GM18498 (cell line): ENCODE data around the gene KIF6.

Source experiments
- ATAC-seq: cut with Tn5 transposase; IDR thresholded peaks from one replicate; pipeline ENCODE4 v1.9.1; 2021; ENCODE audit warnings: mild to moderate bottlenecking, moderate library complexity; ENCODE audit not compliant: unreplicated experiment

The KIF6 gene

DNA sequence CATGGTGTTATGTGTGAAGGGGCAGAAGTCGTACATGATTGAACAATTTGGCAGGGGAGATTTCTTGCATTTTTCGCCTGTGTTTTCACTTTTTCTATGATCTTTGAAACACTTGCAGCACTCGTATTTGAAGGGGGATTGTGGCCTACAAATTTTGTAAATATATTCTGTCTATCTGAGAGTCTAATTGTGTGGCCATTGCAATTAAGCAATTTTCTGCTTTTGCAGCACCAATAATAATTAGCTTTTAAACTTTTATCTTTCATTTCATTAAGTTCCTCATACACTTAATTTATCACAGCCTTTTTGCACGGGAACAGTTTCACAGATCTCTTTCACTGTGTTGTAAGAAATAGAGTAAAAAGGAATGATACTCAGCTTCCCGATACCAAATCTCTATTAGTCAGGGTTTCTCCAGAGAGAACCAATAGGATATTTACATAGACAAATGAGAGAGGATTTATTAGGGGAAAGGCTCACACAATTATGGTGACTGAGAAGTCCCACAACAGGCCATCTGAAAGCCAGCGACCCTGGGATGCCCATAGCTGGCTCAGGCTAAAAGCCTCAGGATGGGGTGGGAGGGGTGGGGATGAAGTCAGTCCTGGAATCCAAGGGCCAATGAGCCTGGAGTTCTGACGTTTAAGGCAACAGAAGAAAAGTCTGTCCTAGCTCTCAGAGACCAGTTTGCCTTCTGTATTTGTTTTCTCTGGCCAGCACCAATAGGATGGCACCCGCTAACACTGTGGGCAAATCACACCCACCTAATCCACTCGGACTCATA lies 58.3 kb downstream of the KIF6 start:
- ATAC-seq = no peak

DNA sequence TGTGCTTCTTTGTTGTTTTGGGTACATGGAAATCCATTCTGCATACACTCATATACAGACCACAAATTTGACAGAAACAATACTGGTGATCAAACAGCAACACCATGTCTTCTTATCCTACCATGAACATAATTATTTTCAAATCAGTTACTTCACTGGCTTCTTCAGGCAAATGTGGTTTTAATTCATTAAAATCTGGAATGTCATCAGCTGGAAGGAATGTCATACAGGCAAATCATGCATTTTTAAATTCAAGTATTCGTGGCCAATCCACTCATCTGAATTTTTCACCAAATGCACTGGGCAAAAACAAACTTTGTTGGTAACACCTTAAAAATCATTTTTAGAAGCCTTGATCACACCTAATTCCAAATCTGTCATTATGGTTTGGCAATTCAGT lies 59.3 kb downstream of the KIF6 start:
- ATAC-seq = no peak

DNA sequence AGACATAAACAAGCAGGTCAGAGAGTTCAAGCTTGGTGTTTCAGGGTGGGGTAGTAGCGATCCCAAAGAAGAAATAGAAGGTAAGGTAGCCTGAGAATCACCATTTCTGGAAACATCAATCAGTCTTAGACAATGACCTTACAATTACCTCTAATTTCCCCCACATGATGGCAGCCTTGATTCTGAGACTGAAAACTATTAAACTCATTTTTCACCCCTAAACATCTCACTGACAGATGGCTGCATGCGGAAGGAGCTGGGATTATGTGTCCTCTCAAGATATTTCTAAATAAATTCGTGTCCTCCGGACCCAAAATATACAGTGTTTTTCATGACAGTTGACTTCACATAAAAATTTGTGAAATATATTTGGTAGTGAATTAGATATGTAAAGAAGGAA lies 61.0 kb downstream of the KIF6 start:
- no peak for ATAC-seq

DNA sequence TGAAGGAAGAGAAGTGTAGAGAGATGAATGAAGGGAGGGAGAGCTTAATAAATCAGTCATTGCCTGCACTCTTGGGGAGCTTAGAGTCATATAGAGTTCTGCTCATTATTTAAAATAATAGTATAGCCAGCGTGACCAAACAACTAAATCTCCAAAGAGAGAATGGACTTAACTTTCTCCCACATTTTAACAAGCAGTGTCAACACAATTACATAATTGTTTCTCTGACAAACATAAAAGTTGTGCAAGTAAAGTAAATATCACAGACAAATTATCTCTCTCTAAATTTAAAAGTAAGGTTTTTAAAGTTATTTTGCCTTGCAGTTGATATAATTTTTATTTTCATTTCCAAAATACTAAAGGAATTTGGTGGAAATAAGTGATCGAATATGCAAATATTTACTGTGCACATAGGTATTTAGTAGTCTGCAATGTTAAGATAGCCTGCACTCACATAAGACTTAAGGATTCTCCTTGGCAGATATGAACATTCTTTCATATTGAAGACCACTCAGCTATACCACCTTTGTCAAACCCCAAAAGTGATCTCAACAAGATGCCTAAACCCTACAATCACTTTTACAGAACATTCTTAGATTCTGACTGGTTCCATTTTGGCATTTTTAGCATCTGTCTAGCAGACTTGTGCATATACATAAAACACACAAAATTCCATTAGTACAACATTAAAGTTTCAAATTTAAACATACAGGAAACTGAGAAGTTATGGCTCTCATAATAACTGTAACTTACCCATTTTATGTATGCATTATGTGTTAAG lies 67.7 kb downstream of the KIF6 start:
- ATAC-seq = no peak

DNA sequence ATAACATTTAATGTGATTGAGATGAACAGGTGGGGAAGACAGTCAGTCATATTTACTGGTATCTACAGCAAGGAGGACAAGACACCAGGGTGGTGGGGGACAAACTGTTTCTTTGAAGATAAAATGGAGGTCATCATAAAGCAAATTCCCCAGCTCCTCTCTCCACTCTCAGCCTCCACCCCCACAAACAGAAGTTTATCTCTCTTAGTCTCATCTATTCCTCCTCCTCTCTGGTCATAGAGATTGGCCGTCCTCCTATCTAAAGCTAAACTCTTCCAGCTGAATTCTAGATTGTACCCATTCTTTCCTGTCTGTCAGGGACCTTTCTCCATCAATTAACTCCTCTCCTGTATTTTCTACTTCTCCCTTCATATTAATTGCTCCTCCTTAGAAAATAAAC lies 71.1 kb downstream of the KIF6 start:
- ATAC-seq = no peak

DNA sequence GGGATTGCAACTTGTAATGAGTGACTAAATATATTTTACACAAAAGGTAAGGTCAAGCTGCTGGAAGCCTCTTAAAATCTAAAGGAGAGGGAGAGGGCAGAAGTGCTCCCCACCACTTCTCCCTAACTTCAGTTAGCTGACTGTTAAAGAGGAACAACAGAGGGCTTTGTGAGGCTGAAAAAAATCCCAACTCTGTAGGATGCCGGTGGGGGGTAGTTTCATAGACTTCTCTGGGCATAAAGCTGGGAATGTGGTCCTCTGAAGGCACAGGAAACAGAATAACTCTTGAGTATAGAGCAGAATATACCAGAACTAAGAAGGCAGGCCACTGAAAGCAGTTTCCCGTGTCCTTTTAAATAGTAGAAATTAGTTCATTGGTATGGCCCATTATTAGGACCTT lies 71.6 kb downstream of the KIF6 start:
- no peak for ATAC-seq

DNA sequence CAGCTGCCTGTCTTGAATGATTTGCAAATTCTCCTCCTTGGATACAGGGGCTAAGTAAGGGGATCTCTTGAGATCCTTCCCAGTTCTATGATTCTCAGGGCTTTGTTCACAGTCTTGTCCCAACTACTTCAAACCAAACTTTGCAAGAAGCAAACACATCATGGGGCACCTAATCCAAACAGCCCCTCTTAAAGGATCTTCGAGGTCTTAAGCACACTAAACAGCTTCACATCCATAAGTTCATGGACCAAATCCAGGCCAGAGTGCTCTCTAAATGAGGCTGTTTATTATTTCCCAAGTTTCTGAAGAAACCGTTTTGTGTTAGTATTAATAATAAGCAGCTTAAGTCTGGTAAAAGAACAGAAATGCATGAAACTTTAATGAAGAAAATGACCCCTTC lies 75.2 kb downstream of the KIF6 start:
- no peak for ATAC-seq

DNA sequence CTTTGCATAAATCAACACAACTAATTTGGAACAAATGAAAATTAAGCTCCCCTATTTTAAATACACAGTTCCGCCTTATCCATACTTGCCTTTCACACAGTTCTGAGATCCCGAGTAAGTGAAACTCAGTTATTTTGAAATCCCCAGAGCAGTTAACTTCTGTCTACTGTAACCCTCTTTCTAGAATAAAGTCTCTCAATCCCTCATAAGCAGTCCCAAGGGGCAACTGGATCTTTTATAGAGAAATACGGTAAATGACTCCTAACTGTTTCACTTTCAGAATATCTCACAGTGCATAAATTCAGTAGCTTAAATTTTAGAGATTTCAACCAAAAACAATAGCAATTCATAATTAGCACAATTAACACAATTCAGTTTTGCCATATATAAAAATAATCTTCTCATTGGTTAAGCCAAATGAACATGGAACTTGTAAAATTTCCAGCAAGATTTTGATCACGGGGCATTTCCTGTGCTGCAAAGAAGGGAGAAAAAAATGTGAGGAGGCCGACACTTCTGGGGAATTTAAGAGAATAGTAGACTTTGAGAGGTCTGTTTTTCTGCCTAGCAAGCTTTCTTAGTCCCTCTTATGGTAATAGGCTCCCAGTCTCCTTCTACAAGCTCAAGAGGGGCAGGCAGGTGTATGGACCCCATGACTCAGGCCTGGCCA lies 78.3 kb downstream of the KIF6 start:
- no peak for ATAC-seq

DNA sequence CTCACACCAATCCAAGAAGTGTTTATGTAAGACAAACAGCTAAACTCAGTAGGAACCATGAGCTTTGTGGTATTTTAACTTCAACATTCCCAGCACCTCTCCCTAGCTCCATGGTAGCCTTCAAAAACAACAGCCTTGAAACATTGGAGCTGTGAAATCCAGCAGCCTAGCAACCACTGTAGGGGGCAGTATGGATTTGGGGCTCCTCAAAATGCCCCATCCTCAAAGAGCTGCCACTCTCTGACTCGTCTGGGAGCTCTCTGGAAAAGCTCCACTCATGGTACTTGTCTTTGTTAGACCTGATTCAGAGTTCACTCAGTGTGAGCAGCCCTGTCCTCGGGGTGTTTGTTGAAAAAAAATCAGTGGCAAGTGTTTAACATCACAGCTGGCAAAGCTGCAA lies 82.9 kb downstream of the KIF6 start:
- ATAC-seq = no peak

DNA sequence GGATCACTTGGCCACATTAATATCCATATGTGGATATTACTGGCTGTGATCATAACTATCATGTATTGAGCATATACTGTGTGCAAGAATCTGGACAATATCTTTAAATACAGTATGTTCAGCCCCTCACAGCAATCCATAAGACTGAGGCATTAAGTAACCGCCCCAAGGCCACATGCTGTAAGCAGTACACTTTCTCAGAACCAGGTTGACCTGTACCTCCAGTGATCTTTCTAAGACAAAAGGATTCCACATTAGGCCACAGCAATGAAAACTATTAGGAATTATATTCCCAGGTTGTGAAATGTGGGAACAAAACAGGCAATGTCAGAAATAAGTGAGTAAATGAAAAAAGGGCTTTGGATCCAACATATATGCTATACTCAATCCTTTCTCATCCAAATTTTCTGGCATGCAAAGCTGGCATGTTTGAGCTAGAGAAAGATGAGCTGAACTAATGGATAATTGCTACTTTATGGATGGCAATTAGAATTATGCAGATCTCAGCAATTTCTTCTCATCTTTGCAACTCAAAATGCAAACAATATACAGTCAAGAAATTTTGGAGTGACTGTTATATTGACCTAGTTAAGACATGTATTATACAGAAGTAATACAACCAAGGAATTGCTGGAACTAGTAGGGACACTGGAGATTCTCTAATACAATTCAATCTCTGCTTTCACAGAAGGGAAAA lies 86.9 kb downstream of the KIF6 start:
- ATAC-seq = no peak

DNA sequence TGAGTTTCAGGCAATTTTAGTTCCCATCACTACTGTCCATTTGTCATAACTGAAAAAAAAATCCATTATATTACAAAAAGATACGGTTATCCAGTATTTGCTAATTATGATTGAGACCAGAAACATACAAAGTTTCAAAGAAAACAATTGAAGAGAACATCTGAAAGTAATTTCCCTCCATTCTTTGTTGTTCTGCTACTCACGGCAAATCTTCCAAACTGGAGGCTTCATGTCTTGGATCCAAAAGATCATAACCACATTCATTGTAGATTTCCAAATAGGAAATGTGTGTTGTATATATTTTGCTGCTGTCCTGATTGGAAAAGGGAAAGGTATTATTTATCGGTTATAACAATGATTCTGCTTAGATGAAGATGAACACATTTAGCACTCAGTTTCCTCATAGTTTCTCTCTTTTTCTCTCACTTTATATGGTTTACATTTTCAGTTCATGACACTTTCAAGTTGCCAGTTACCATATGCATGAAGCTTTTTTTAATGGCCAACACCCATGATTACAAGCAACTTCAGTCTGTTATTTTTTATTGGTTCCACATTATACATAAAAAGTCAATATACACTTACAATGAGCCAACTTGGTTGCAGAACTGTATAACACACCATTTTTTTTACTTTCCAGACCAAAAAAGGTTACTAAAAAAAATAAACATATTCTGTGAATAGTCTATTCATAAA lies 90.4 kb downstream of the KIF6 start:
- ATAC-seq = no peak

DNA sequence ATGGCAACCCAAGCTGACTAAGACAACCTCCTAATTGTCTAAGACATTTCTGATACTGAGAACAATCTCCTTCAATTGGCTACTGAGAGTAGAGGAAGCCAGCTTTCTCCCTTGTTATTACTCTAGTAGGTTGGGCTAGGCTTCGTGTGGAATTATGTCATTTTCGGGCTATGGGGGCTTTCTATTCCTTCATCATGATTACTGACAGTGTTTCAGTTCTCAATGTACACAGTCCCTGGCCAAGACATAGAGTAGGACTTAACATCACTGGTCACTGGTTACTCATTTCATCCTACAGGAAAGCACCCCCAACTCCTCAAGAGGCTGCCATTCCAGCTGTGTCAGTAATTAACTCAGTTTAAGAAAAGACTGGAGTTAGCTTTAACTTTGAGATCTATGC lies 100.0 kb downstream of the KIF6 start:
- no peak for ATAC-seq

DNA sequence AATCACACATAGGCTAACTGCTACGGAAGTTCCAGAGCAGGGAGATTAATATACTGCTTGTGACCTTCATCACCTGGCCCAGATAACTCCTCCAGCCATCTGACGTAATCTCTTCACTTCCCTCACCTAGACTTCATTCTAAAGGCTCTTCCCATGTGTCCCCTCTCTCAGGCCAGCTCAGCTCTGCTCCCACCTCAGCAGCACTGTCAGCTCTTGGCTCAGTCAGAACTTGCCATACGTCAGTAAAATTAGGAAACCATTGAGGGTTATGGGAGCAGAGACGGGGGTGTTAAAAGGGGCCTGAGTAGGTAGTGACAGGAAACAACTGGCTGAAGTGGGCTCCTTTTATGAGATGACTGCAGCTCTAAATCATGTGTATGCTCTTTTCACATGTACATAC lies 101.5 kb downstream of the KIF6 start:
- ATAC-seq = no peak

DNA sequence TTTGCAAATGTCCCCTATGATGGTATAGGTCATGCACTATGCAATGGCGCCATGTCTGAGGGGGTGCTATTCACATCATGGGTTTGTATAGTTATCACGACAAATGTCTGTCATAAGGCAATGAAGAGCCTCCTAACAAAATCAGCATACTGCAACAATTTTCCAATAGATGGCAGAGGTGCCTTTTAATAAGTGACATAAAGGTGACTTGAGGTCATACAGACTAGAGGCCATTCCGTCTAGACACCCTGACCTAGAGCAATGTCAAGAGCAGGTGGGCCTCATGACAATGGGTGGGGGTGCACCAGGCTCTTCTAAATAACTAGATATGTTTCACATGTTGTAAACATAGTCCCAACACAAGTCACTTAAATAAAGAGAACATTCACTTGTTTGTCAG lies 107.7 kb downstream of the KIF6 start:
- no peak for ATAC-seq

DNA sequence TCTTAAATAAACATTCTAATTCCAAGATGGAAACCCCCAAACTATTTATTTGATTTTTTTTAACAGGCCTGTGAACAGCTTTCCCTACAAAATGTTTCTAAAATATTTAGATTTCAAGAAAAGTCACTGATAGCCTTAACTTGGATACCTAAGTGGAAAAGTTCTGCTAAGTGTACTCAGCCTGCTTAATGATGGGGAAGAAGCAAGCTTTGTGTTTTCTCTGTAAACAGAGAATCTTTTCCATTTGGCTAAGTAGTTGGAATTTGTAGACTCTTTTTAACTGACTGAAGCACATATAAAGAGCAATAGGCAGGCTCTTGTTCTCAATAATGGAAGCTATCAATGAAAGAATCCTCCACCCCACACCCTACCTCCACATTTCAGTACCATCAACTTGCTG lies 108.2 kb downstream of the KIF6 start:
- no peak for ATAC-seq

DNA sequence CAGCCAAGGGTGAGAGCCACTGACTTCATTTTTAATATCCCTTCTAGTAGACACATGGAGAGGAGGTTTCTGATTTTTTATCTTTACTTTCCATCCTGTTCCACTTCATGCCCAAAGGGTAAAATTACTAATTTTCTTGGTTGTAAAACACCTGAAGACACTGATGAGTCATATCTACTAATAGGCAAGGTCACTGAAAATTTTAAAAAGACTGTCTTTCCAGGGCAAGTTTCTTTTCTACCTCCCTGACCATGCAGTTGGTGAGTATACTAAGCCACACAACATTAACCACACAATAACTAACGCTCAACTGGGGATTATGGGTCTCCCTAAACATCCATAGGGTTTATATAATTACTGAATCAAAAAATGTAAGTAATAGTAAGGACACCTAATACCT lies 109.6 kb downstream of the KIF6 start:
- ATAC-seq = no peak

DNA sequence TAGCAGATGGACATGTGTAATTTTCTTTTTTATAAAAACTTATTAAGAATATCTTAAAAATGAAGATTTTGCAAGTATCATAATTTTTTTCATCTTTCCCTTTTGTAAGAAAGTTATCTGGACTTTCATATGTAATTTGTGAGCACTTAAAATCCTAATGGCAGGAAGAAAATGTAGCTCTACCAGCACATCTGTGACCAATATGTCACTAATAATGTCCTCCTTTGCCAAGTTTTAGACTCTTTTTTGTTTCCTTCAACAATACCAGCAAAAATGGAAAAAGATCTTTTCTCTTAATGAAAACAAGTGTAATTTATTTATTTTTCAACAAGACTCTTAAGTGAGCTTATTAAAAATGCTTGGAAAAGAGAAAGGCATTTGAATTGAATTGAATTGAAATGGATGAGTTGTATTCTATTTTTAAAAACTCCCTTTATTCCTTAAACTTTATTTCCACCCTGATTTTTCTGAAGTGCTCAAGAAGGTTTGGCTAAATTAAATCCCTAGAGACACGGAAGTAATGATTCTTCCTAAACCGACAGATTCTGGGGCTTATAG lies 110.7 kb downstream of the KIF6 start:
- ATAC-seq = no peak

DNA sequence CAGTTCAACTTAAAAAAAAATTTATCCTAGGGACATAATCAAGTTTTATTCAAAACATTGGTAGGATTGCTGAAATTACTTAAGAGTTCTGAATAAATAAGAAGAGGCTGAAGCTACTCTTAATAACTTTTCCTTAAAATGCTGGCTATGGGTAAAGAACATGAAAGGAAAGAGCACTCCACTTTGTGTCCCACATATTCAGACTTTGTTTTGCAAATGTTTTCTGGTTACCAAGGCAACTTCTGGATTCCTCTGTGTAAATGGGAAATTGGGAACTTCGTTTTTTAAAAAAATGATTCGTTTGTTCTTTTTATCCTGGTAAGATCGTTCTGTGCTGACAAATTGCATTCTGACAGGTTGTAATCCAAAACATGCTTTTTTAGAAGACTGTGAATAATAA lies 115.0 kb downstream of the KIF6 start:
- ATAC-seq = no peak

DNA sequence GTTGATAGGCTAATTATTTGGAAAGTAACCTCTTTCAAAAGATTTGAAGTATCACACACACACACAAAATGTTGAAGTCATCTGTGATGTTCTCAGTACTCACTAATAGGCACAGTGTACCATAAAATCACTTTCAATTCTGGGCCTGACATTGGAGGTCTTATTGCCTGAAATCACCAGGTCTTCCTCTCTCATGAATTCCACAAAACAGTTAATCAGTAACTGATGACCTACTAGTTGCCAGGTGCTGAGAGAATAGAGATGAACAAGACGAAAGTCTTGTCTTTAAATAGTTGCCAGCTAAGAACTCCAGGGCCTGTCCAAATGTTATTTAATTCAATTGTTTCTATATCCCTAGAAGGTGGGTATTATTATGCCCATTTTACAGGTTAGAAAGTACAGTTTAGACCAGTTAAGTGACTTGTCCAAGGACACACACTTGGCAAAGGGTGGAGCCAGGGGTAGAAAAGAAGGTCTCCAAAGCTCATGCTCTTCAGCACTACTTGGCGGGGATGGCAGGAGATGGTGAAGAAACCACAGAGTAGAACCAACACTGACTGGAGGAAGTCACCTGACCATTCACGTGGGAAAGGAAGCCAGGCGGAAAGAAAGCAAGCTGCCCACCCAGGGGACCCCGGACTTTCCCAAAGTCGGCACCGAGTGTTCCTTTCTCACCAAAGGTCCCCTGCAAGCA lies 116.4 kb downstream of the KIF6 start:
- peak; percentile 77 for ATAC-seq
